Stomach (tissue), 9 donors: ENCODE results near the gene MAPK4. TPM values are rescaled to one million over a fixed set of nuclear protein-coding genes. Genes with fewer than 3 reads are reported as not detected.
"Not testable (repeated sequence)": the region's sequence is repeated elsewhere in the genome, so short reads cannot be mapped to it uniquely, and the experiment has no call there.

Source experiments
- DNase-seq, 2 donors: peaks; one replicate each; pipeline versions ENCODE4 v3.0.0 to v3.0.0-alpha.2; 2013 to 2019
- H3K27ac ChIP-seq, 5 donors: fragments of 200-600 bp in 4 of 5; sonication (generic) in 4 of 5; one replicate each; pipeline ENCODE4 v1.5.1; 2013 to 2019; ENCODE audit warnings: mild to moderate bottlenecking in 1 of 5, moderate library complexity in 1 of 5
- H3K27me3 ChIP-seq, 3 donors: fragments of 200-600 bp; sonication (generic); one replicate each; pipeline ENCODE4 v1.5.1; 2017 to 2019; ENCODE audit warnings: mixed run types in 1 of 3
- H3K36me3 ChIP-seq, 4 donors: fragments of 200-600 bp; sonication (generic); 1 replicate in 3 of 4; 2 replicates in 1 of 4; pipeline ENCODE4 v1.5.1; 2016 to 2019
- H3K4me1 ChIP-seq, 4 donors: fragments of 200-600 bp; sonication (generic); one replicate each; pipeline ENCODE4 v1.5.1; 2016 to 2019
- H3K4me3 ChIP-seq, 4 donors: fragments of 200-600 bp; sonication (generic) in 3 of 4; one replicate each; pipeline ENCODE4 v1.5.1; 2016 to 2019; ENCODE audit warnings: mild to moderate bottlenecking in 1 of 4
- H3K9me3 ChIP-seq, 4 donors: fragments of 200-600 bp; sonication (generic); one replicate each; pipeline ENCODE4 v1.5.1; 2016 to 2019
- EP300 ChIP-seq: sonication (generic); formaldehyde crosslinking; IDR thresholded peaks from one replicate; pipeline ENCODE4 v1.6.1; 2017; ENCODE audit warnings: antibody characterized with exemption
- POLR2A ChIP-seq, 4 donors: fragments of 450-650 bp; IDR thresholded peaks; one replicate each; pipeline ENCODE4 v1.6.1; 2016; ENCODE audit warnings: antibody characterized with exemption in 4 of 4, control low read depth in 2 of 4, mild to moderate bottlenecking in 1 of 4, moderate library complexity in 1 of 4
- POLR2AphosphoS5 ChIP-seq, 3 donors: sonication (generic); formaldehyde crosslinking; IDR thresholded peaks; one replicate each; pipeline ENCODE4 v1.6.1; 2016; ENCODE audit warnings: antibody characterized with exemption in 3 of 3
- WGBS, 5 donors: extraction: QIAGEN DNeasy Blood & Tissue Kit in 3 of 5; methylation state at CpG; one replicate each; pipeline versions ENCODE4 v1.1.5 to v1.1.7; 2013 to 2018; 5-methylcytosine and 5-hydroxymethylcytosine counted together
- intact Hi-C: fragments of 100-400 bp; cut with DNase I; formaldehyde crosslinking; loops from one replicate; pipeline ENCODE4 v1.15.1; 2023; ENCODE audit warnings: low total_unique reads
- polyA plus RNA-seq, 3 donors: library from polyadenylated mRNA; stranded (reverse); fragments of 200-250 nt; gene quantifications; one replicate each; pipeline ENCODE4 v1.2.3, GENCODE V29; 2013
- total RNA-seq, 5 donors: library from RNA; depleted of rRNA; stranded (reverse); fragments of >200 nt; gene quantifications; one replicate each; pipeline versions ENCODE4 v1.1.0 to v1.2.3, GENCODE V29; 2014 to 2016
- TF ChIP-seq, protein P1 (sequence below), 7 experiments: fragments of 450-650 bp in 4 of 7; fragments of 200-600 bp in 3 of 7; sonication (generic) in 3 of 7; IDR thresholded peaks; one replicate each; pipeline ENCODE4 v1.5.1; 2016 to 2019; ENCODE audit warnings: antibody characterized with exemption in 7 of 7, control low read depth in 2 of 7, mild to moderate bottlenecking in 1 of 7
- donor health status: healthy with polysubstance abuse.
- donor health status: Bipolar disorder and iron deficiency.
- donor health status: healthy.

The MAPK4 gene
- total and polyA plus RNA-seq, 8 donors, result 0.19 to 86.0 (median 4.2) TPM

DNA sequence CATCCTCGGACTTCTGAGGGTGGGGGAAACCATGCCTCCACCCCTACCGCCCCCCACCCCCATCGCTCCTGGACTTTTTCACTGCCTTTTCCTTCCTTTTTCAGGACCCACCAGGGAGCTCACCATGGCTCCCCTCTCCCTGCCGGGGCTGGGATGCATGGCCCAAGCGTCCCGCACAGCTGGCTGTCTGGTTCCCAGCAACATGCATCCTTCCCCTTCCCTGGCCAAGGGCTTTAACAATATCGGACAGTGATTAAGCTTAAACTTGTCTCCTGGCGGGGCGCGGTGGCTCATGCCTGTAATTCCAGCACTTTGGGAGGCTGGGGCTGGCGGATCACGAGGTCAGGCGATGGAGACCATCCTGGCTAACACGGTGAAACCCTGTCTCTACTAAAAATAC lies 215.8 kb downstream of the MAPK4 start:
- no peaks in the 10 kb centered on the region for H3K27me3 ChIP-seq
- peaks cover 0 to 4% (median 1%) of the 10 kb centered on the region in 4 donors for H3K9me3 ChIP-seq
- no peak overlapping the region for H3K4me3 ChIP-seq
- intact Hi-C loops, result loop anchor here (5.0 kb wide), 1 partner anchor 268 kb away; no protein-coding TSS in a partner anchor
- H3K4me1 ChIP-seq, result no peaks in the 10 kb centered on the region
- H3K27ac ChIP-seq, result no peak overlapping the region
- no peak for DNase-seq
- TF ChIP-seq POLR2AphosphoS5 (IDR thresholded peaks at IDR 0.05) (no peak), POLR2A (IDR thresholded peaks at IDR 0.05) (no peak), EP300 (no peak)
- TF ChIP-seq, protein P1, sequence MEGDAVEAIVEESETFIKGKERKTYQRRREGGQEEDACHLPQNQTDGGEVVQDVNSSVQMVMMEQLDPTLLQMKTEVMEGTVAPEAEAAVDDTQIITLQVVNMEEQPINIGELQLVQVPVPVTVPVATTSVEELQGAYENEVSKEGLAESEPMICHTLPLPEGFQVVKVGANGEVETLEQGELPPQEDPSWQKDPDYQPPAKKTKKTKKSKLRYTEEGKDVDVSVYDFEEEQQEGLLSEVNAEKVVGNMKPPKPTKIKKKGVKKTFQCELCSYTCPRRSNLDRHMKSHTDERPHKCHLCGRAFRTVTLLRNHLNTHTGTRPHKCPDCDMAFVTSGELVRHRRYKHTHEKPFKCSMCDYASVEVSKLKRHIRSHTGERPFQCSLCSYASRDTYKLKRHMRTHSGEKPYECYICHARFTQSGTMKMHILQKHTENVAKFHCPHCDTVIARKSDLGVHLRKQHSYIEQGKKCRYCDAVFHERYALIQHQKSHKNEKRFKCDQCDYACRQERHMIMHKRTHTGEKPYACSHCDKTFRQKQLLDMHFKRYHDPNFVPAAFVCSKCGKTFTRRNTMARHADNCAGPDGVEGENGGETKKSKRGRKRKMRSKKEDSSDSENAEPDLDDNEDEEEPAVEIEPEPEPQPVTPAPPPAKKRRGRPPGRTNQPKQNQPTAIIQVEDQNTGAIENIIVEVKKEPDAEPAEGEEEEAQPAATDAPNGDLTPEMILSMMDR (IDR thresholded peaks at IDR 0.05), result no peak
- 91 to 96% (median 94%) methylated on average over 14 of the region's 14 CpGs for WGBS, 5 donors
- H3K36me3 ChIP-seq, result no peaks in the 10 kb centered on the region

DNA sequence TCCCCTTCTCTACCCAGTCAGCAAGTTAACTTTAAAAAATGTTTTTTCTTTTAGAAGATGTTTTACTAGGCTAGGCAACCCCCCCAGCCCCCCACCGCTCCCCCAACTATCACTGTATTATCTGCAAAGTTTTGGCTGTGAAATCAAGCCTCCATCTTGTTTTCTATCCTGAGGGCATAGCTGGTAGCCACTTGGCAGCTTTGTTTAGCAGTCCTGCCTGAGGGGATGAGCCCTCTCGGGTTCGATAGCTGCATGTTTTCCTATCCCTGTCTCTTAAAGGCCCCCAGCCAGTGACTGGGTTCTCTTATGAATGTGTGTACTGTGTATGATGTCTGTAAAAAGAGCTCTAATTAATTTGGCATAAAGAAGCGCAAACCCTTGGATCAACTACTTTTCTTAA lies 216.5 kb downstream of the MAPK4 start:
- H3K9me3 ChIP-seq, result no peaks in the 10 kb centered on the region
- H3K27ac ChIP-seq, result no peak overlapping the region
- no peaks in the 10 kb centered on the region for H3K36me3 ChIP-seq
- TF ChIP-seq, protein P1 (IDR thresholded peaks at IDR 0.05), result no peak
- TF ChIP-seq EP300 (no peak), POLR2A (IDR thresholded peaks at IDR 0.05) (no peak), POLR2AphosphoS5 (IDR thresholded peaks at IDR 0.05) (no peak)
- intact Hi-C loops, result loop anchor here (5.0 kb wide), 1 partner anchor 269 kb away; no protein-coding TSS in a partner anchor
- H3K4me1 ChIP-seq, result no peaks in the 10 kb centered on the region
- no peak overlapping the region for H3K4me3 ChIP-seq
- WGBS, 5 donors, result 81 to 91% (median 88%) methylated on average over 4 of the region's 4 CpGs
- H3K27me3 ChIP-seq, result no peaks in the 10 kb centered on the region
- DNase-seq, result no peak

DNA sequence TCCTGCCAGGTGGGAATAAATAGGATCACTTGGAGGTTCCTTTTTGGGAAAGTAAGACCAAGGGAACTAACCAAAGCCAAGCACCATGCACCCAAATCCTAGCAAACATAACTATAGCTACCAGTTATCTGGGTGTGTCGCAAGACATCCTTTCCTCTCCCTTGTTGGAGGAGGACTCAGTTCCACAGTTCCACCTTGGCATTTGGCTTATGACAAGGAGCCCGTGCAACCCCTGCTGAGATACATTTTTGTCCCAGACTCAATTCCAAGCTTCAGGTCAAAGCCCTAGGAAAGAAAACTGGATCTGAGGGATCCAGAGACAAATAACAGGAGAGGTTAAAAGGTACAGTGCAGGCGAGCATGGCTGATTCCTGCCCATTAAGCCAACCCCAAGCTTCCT lies 219.1 kb downstream of the MAPK4 start:
- H3K36me3 ChIP-seq, H3K4me3 ChIP-seq, H3K27me3 ChIP-seq, DNase-seq, H3K4me1 ChIP-seq, H3K9me3 ChIP-seq, H3K27ac ChIP-seq: not testable (repeated sequence)
- intact Hi-C loops, result loop anchor here (5.0 kb wide), 1 partner anchor 272 kb away; no protein-coding TSS in a partner anchor
- 71 to 88% (median 77%) methylated on average over 3 of the region's 3 CpGs for WGBS, 5 donors

Other genes starting within 250 kb of the MAPK4 start
- 1 to 10 TPM in 2 of 5 donors, not detected in 3; 2.8 to 3.3 TPM for gene SKA1, start 185.0 kb upstream of the MAPK4 start, total RNA-seq
- gene SKA1, start 185.0 kb upstream of the MAPK4 start, polyA plus RNA-seq, result 1 to 10 TPM in 2 of 3 donors, under 1 TPM in 1; 0.46 to 2.1 (median 2.1) TPM